GM23248 (cell line): ENCODE measurements around the gene ABL2. TPM values are rescaled to one million over a fixed set of nuclear protein-coding genes. Genes with fewer than 3 reads are reported as not detected.

ENCODE experiments used
- DNase-seq: peaks from one replicate; pipeline ENCODE4 v3.0.0-alpha.2; 2015
- H2AFZ ChIP-seq: fragments of 200-600 bp; sonication (generic); 2 replicates; pipeline ENCODE4 v1.6.1; 2016; ENCODE audit warnings: antibody characterized with exemption
- H3F3A ChIP-seq: fragments of 200-600 bp; sonication (generic); 2 replicates; pipeline ENCODE4 v1.6.1; 2016; ENCODE audit warnings: mild to moderate bottlenecking, antibody characterized with exemption, mixed run types; ENCODE audit not compliant: insufficient read depth
- H3K27ac ChIP-seq: fragments of 200-600 bp; sonication (generic); 2 replicates; pipeline ENCODE4 v1.5.1; 2016; ENCODE audit warnings: mild to moderate bottlenecking
- H3K27me3 ChIP-seq: fragments of 200-600 bp; sonication (generic); replicated peaks from 2 replicates; pipeline ENCODE4 v1.6.1; 2016; ENCODE audit warnings: mild to moderate bottlenecking; ENCODE audit not compliant: insufficient read depth
- H3K36me3 ChIP-seq: fragments of 200-600 bp; sonication (generic); 2 replicates; pipeline ENCODE4 v1.6.1; 2016; ENCODE audit warnings: low read depth, mild to moderate bottlenecking
- H3K4me1 ChIP-seq: fragments of 200-600 bp; sonication (generic); 2 replicates; pipeline ENCODE4 v1.6.1; 2016; ENCODE audit warnings: mild to moderate bottlenecking; ENCODE audit not compliant: insufficient read depth
- H3K4me2 ChIP-seq: fragments of 200-600 bp; sonication (generic); one replicate; pipeline ENCODE4 v1.6.1; 2016; ENCODE audit warnings: mild to moderate bottlenecking; ENCODE audit not compliant: unreplicated experiment
- H3K4me3 ChIP-seq: fragments of 200-600 bp; sonication (generic); 2 replicates; pipeline ENCODE4 v1.5.1; 2016; ENCODE audit warnings: mild to moderate bottlenecking
- H3K79me2 ChIP-seq: fragments of 200-600 bp; sonication (generic); 2 replicates; pipeline ENCODE4 v1.6.1; 2016; ENCODE audit warnings: mild to moderate bottlenecking; ENCODE audit not compliant: insufficient read depth
- H3K9ac ChIP-seq: fragments of 200-600 bp; sonication (generic); 2 replicates; pipeline ENCODE4 v1.6.1; 2016; ENCODE audit warnings: mild to moderate bottlenecking
- H3K9me2 ChIP-seq: fragments of 200-600 bp; sonication (generic); 2 replicates; pipeline ENCODE4 v1.6.1; 2016; ENCODE audit warnings: mixed run types, mild to moderate bottlenecking, moderate library complexity; ENCODE audit not compliant: insufficient read depth
- H3K9me3 ChIP-seq: fragments of 200-600 bp; sonication (generic); one replicate; pipeline ENCODE4 v1.6.1; 2017; ENCODE audit warnings: low read depth
- H4K20me1 ChIP-seq: fragments of 200-600 bp; sonication (generic); 2 replicates; pipeline ENCODE4 v1.6.0; 2016; ENCODE audit not compliant: insufficient read depth
- EZH2 ChIP-seq: fragments of 200-600 bp; sonication (generic); IDR thresholded peaks from 2 replicates; pipeline ENCODE4 v1.6.1; 2018; ENCODE audit warnings: antibody characterized with exemption, mild to moderate bottlenecking; ENCODE audit not compliant: insufficient read depth, poor library complexity, severe bottlenecking
- EZH2phosphoT487 ChIP-seq: fragments of 200-600 bp; sonication (generic); IDR thresholded peaks from 2 replicates; pipeline ENCODE4 v1.6.1; 2018; ENCODE audit warnings: antibody characterized with exemption, moderate library complexity, mild to moderate bottlenecking, low read depth; ENCODE audit not compliant: insufficient read depth
- WGBS, 2 experiments: methylation state at CpG; one replicate each; pipeline ENCODE4 v1.1.6; 2015 to 2017; ENCODE audit warnings: low lambda C conversion rate in 2 of 2, low coverage in 1 of 2; ENCODE audit errors: missing lambda C conversion rate in 2 of 2; 5-methylcytosine and 5-hydroxymethylcytosine counted together
- in situ Hi-C: fragments of 300-500 bp; cut with MboI; formaldehyde crosslinking; loops from 2 replicates; pipeline ENCODE4 v1.15.0; 2020
- polyA plus RNA-seq: library from polyadenylated mRNA; unstranded; fragments of >200 nt; fragmentation: Nextera tagmentation; extraction: Ambion mirVana; gene quantifications from 2 replicates; pipeline ENCODE4 v1.2.1, GENCODE V29; 2016
- total RNA-seq: library from RNA; depleted of rRNA; stranded (reverse); fragments of >200 nt; shearing (Covaris generic); gene quantifications from 2 replicates; pipeline ENCODE4 v1.2.3, GENCODE V29; 2014

Gene ABL2
- total and polyA plus RNA-seq, 2 experiments from 2014 or later = 13.2 to 38.6 TPM

DNA sequence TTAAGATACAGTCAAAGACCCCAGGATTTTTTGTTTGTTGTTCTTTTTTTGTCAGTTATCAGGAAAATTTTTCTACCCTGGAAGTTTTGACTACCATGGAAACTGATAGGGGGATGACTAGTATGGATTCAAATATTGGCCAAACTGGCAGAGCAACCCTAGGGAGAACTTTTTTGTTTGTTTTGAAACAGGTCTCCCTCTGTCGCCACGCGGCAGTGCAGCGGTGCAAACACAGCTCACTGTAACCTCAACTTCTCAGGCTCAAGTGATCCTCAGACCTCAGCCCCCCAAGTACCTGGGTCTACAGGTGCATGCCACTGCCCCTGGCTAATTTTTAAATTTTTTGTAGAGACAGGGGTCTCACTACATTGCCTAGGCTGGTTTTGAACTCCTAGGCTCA lies 101.0 kb downstream of the ABL2 start:
- in situ Hi-C loops = no loop called here
- WGBS, 2 experiments = 96 to 97% methylated on average over 4 of the region's 4 CpGs
- peaks cover 99% of the 10 kb centered on the region for H3K79me2 ChIP-seq

DNA sequence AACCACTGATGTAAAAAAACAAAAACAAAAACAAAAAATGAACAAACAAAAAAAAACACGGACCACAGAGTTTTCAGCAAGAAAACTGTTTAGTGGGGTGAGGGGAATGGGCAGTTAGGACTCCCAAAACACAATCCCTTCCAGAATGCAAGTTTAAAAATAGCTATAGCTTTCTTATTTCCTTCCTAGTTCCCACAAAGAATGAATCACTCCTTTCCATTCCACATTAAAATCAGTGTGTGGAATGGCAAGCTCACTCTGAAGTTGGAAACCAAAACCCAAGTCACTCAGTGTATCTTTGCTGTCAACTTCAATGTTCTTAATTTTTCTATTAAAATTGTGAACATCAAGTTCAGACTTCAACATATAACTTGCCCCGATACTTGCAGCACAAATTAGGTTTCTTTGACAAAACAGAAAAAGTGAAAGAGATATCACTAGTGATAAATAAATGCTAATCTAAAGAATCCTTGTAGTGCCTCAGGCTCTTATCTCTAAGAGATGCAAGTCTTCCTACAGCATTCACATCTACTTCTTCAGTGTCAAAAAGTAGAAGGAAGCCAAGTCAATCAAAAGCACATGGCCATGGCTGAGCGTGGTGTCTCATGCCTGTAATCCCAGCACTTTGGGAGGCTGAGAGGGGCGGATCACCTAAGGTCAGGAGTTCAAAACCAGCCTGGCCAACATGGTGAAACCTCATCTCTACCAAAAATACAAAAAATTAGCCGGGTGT lies 102.1 kb downstream of the ABL2 start:
- H3K27ac ChIP-seq = peak overlapping the region; percentile 82
- peak overlapping the region; percentile 61 for H3K4me2 ChIP-seq
- in situ Hi-C loops = no loop called here
- peak; percentile 67 for DNase-seq
- TF ChIP-seq EZH2phosphoT487 (no peak), EZH2 (no peak)
- peaks cover 80% of the 10 kb centered on the region for H3K4me1 ChIP-seq
- peaks cover 99% of the 10 kb centered on the region for H3K79me2 ChIP-seq
- H4K20me1 ChIP-seq = no peaks in the 10 kb centered on the region
- peak overlapping the region; percentile 31 for H3K4me3 ChIP-seq
- H3K9me3 ChIP-seq = no peaks in the 10 kb centered on the region
- WGBS, 2 experiments = 71 to 77% methylated on average over 5 of the region's 5 CpGs
- H3K36me3 ChIP-seq = peaks cover 62% of the 10 kb centered on the region
- peaks cover 90% of the 10 kb centered on the region for H3F3A ChIP-seq
- no peaks in the 10 kb centered on the region for H3K9me2 ChIP-seq
- no peak overlapping the region for H2AFZ ChIP-seq
- H3K9ac ChIP-seq = peak overlapping the region; percentile 38
- H3K27me3 ChIP-seq = no peaks in the 10 kb centered on the region

More for the DNA sequence above, 101.0 kb downstream of the ABL2 start:
- no peak for TF ChIP-seq EZH2phosphoT487
- no peak for TF ChIP-seq EZH2
- Histone ChIP-seq H3K9me3 (no peaks in the 10 kb centered on the region), H3K36me3 (peaks cover 53% of the 10 kb centered on the region), H3K27ac (peak overlapping the region; percentile 82), H3K9me2 (no peaks in the 10 kb centered on the region), H3F3A (peaks cover 81% of the 10 kb centered on the region), H3K9ac (peak overlapping the region; percentile 40; the same call in 1 of the 2 replicates), H3K4me1 (peaks cover 75% of the 10 kb centered on the region), H3K4me3 (no peak overlapping the region), H2AFZ (no peak overlapping the region), H3K27me3 (no peaks in the 10 kb centered on the region), H3K4me2 (peak overlapping the region; percentile 48), H4K20me1 (no peaks in the 10 kb centered on the region)
- no peak for DNase-seq

DNA sequence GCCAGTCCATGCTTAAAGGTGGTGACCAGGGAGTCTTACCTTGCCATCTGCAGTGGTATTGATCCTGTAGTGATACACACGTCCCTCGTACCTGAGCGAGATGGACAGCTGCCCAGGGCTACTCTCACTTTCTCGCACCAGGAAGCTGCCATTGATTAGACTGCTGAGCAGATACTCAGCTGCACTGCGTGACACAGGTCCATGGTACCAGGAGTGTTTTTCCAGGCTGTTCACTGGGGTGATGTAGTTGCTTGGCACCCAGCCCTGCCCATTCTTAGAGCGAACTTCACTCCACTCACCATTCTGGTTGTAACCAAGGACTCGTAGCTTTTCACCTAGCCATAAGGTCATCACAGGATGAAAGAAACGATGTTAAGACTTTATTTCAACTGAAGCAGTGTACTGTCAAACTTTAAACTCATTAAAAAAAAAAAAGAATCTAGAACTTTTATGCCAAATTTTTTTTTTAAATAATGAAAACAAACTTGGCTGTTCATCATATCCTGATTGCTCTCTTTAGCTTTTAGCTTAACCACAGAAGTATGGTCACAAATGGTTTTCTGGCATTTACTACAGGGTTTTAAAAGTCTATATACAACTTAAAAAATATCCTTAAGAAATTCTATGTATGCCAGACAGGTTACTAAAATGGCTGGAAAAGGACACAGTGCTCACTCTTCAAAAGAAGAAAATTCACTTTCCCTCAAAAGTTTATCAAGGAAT lies 103.0 kb downstream of the ABL2 start:
- Histone ChIP-seq H3K27me3 (no peaks in the 10 kb centered on the region), H3F3A (peaks cover 88% of the 10 kb centered on the region), H3K79me2 (peaks cover 99% of the 10 kb centered on the region), H3K27ac (peak overlapping the region; percentile 82), H3K4me3 (peak overlapping the region; percentile 31), H3K9ac (peak overlapping the region; percentile 38), H3K4me1 (peaks cover 76% of the 10 kb centered on the region), H4K20me1 (no peaks in the 10 kb centered on the region), H3K9me2 (no peaks in the 10 kb centered on the region), H3K4me2 (peak overlapping the region; percentile 61), H3K36me3 (peaks cover 57% of the 10 kb centered on the region), H2AFZ (no peak overlapping the region), H3K9me3 (no peaks in the 10 kb centered on the region)
- 93 to 96% methylated on average over 8 of the region's 8 CpGs for WGBS, 2 experiments
- TF ChIP-seq EZH2phosphoT487 (no peak), EZH2 (no peak)
- DNase-seq = no peak
- in situ Hi-C loops = no loop called here

DNA sequence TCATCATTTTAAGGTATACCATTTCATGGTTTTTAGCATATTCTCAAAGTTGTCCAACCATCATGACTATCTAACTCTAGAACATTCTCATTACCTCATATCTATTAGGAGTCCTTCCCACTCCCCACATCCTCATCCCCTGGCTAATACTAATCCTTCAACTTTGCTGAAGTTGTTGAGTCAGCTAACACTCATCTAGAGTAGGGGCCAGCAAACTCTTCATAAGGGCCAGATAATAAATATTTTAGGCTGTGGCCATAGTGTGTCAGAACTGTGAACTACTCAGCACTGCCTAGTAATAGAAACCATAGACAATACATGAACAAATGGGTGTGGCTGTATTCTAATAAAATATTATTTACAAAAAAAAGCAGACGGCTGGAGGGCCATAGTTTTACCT lies 104.6 kb downstream of the ABL2 start:
- WGBS, 2 experiments = 0 to 7% methylated on average over 1 of the region's 1 CpG
- in situ Hi-C loops = no loop called here
- peak; percentile 90 for DNase-seq
- H3K9me2 ChIP-seq = no peaks in the 10 kb centered on the region
- H3K4me1 ChIP-seq = peaks cover 62% of the 10 kb centered on the region
- H3K27ac ChIP-seq = peak overlapping the region; percentile 82
- no peaks in the 10 kb centered on the region for H3K9me3 ChIP-seq
- H4K20me1 ChIP-seq = no peaks in the 10 kb centered on the region
- H3K4me2 ChIP-seq = peak overlapping the region; percentile 32
- peaks cover 55% of the 10 kb centered on the region for H3K36me3 ChIP-seq
- H3K79me2 ChIP-seq = peaks cover 99% of the 10 kb centered on the region
- H3K27me3 ChIP-seq = no peaks in the 10 kb centered on the region
- H2AFZ ChIP-seq = no peak overlapping the region
- peaks cover 84% of the 10 kb centered on the region for H3F3A ChIP-seq
- H3K9ac ChIP-seq = peak overlapping the region; percentile 38
- H3K4me3 ChIP-seq = 0 out of 2 replicates have a peak overlapping the region, but pooled peaks have one; percentile 20
- TF ChIP-seq EZH2 (no peak), EZH2phosphoT487 (no peak)
